ENCODE results near the gene PPP1R13B.
A peak's percentile ranks its signal among the peaks of the same experiment; 100 is the strongest.

The PPP1R13B gene

DNA sequence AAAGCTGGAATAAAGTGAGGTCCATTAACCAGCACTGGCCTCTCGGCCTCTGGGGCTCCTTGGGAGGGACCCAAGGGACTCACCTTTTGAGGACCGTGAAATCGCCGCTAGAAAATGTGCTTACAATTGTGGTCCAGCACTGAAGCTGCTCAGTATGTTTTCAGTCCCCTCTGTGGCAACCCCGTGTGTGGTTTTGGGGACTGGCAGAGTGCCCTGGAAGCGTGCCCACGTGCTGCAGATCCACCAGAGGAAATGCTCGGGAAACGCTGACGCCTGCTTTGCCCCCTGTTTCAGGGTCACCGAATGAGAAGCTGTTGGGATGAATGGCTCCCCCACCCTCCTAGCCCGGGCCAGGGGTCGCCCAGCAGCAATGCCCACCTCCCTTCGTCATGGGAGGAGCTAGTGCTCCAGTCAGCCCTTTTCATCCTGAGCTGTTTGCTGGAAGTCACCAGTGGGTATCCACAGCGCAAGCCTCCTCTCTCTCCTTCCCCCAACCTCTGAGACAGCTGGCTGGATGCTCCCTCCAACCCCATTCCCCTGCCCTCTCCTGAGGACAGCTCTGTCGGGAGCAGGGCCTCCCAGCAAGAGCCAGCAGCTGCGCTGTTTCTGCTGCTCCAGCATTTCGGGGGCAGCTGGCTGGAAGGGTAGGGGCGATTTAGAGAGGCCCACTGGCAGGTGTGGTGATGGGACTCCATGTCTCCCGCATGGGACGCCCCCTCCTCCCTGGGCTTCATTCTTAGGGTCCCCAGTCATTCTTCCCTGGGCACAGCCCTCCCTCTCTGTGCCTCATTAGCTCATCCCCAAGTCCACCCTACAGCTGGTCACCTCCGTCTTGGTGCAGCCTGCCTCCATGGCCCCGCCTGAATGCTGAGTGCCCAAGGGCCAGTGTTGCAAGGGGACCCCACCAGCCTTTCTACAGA, 33.2 kb upstream of the PPP1R13B start:
- DNase-seq, result no peak

DNA sequence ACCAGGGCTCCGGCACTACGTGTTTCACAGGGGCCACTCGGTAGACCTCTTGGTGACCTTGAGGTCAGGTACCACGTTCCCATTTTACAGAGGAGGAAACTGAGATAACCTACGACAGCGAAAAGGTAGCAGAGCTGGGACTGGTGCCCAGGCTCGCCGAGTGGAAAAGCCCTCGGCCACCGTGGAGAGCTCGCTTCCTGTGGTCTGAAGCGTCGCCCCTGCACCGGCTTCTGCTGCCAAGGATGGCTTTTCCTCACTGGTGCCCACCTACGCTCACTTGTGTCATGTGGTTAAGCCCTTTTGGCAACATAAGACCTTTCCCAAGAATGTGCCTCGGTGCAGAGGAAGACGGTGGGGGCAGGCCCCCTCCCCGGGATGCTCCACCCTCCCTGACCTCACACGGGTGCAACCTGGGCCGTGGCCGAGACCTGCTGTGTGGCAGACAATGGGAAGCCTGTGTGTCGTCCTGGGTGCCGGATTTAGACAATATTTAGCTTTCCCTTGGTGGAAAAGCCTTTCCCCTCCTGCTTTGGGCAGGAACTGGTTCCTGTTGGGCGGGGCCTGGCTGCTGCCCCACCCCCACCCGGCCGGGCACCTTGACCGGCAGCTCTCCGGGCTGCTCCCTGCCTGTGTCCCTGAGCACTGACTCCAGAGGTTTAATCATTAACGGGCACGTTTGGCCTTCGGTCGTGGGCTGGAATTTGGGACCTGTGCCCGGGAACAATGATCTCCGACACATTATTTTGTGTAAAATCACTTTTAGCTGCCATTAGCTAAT, 32.4 kb upstream of the PPP1R13B start:
- no peak for DNase-seq

DNA sequence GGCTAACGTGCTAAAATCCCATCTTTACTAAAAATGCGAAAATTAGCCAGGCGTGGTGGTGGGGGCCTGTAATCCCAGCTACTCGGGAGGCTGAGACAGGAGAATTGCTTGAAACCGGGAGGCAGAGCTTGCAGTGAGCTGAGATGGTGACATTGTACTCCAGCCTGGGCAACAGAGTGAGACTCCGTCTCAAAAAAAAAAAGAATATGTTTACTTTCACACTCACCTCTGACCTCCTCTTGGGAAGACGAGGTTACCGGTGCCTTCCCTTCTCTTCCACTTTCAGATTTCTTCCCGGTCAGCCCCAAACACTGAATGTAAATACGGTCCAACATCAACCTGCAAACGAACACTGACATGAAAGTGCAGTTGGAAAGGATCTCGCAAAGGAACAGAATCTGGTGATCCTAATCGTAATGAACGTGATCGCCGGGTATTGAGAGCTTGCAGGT, 31.8 kb upstream of the PPP1R13B start:
- no peak for DNase-seq

DNA sequence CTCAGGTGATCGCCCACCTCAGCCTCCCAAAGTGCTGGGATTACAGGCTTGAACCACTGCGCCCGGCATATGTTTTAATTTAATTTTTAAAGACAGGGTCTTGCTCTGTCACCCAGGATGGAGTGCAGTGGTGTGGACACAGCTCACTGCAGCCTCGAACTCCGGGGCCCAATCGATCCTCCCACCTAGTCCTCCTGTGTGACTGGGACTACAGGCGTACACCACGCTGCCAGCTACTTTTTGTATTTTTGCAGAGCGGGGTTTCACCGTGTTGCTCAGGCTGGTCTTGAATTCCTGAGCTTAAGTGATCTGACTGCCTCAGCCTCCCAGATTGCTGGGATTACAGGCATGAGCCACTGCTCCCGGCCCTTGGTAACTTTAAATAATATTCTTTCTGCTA, 30.8 kb upstream of the PPP1R13B start:
- DNase-seq, result no peak

DNA sequence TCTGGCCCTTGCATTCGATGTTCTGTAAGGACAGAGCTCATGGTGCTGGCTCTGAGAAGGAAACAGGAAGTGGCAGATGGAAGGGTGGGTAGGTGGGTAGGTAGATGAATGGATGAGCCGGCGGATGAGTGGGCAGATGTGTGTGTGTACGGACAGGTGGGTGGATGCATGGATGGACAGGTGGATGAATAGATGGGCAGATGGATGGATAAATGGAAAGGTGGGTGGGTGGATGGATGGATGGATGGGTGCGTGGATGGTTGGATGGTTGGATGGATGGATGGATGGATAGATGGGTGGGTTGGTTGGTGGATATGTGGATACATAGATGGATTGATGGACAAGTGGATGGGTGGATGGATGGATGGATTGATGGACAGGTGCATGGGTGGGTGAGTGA, 27.6 kb upstream of the PPP1R13B start:
- no peak for DNase-seq

DNA sequence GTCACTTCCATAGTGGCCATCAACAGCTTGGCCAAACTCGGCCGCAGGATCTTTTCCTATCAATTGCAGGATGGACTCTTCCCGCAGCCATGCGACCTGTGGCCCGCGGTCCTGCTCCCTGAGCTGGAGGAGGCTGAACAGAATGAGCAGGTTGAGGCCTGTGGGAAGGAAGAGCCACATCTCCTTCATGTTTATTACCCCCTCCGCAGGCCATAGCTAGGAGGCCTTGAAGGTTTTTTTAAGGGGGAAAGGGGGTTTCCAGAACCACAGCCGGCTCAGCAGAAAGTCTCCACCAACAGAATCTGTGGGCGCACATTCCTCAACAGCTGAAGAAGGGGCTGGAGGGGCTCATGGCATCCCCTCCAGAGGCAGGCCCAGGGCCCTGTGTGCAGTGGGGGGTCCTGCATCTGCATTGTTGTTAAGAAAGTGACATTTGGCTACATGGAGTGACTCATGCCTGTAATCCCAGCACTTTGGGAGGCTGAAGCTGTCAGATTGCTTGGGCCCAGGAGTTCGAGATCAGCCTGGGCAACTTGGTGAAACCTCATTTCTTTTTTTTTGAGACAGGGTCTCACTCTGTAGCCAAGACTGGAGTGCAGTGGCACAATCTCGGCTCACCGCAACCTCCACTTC, 25.2 kb upstream of the PPP1R13B start:
- no peak for DNase-seq

DNA sequence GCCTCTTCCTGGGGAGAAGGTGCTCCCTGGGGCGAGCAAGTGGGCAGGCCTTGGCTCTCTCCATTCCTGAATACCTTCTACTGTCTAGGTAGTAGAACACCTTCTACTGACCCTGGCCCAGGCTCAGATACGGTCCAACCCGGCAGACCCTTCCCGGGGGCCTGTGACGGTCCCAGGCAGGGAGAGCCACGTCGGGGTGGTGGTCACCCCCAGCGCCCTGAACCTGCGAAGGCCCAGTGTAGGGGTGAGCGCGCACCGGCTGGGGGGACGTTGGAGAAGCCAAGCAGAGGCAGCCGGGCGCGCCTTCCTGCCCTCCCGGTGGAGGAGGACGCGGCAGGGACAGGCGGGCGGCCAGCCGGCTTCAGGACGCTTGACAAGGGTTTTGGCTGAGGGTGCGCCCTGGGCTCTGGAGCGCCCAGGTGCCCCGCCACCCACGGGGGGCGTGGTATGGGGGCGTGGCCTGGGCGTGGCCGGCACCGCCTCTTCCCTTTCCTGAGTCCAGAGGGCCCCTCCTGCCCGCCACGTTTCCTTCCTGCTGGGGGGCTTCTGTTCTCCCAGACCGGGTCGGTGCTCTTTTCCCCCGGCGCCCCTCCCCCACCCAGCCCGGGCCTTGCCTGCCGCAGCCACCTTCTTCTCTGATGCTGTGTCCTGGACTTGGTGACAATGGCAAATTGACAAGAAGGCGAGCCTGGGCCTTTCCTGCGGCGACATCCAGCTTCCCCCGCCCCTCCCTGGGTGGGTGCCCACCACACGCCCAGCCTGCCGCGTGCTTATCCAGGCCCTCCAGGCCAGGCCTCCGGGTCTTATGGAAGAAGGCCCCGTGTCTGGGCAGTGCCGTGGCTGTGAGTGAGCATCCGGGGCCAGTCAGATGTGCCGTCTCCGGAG, 24.5 kb upstream of the PPP1R13B start:
- DNase-seq, result no peak

DNA sequence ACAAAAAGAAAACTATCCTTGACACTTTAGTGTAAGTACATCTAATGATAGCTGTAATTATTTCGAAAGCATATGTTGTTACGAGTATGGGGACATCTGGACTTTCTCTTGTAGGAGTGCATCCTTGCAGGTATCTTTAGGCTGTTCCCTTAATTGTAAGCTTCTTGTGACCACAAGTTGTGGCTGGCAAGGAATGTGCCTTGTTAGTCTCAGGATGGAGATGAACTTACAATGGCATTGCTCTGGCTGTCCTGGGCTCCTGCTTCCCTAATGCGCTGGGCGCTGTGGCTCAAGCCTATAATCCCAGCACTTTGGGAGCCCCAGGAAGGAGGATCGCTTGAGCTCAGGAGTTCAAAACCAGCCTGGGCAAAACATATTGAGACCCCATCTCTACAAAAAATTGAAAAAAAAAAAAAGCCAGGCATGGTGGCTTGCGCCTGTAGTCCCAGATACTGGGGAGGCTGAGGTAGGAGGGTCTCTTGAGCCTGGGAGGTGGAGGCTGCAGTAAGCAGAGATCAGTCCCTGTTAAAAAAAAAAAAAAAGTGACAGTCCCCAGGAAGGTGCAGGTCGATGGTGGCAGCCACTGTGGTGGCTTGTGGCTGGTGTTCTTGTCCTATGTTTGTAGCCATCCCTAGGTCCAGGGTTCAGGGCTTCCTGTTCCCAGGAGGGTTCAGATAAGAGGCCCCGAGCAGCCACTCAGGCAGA, 23.7 kb upstream of the PPP1R13B start:
- no peak for DNase-seq

DNA sequence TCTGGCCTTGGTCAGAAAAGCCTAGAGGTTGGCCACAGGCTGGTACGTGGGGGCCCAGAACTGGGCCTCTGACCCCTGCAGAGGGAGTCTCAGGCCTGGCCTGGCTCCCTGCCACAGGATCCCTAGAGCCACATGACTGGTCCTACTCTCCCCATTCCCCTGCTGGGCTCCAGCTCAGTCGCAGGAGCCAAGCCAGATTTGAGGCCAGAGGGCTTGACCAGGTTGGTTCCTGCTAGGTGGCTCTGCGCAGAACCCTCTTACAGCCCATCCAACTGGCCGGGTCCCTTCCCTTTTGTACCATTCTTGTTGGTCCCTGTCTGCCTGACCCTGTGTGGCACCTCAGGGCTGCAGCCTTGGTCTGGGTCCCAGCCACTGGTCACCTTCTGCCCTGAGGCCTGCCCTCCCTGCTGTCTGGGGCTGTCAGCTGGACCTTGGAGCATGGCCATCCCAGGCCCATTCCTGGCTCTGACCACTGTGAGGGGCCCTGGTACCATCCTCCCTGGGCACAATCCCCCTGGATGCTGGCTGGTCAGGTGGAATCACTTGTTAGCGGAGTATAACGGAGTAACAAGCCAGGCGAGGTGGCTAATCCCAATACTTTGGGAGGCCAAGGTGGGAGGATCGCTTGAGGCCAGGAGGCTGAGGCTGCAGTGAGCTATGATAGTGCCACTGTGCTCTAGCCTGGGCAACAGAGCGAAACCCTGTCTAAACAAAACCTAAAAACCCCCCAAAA, 22.9 kb upstream of the PPP1R13B start:
- DNase-seq, result no peak

DNA sequence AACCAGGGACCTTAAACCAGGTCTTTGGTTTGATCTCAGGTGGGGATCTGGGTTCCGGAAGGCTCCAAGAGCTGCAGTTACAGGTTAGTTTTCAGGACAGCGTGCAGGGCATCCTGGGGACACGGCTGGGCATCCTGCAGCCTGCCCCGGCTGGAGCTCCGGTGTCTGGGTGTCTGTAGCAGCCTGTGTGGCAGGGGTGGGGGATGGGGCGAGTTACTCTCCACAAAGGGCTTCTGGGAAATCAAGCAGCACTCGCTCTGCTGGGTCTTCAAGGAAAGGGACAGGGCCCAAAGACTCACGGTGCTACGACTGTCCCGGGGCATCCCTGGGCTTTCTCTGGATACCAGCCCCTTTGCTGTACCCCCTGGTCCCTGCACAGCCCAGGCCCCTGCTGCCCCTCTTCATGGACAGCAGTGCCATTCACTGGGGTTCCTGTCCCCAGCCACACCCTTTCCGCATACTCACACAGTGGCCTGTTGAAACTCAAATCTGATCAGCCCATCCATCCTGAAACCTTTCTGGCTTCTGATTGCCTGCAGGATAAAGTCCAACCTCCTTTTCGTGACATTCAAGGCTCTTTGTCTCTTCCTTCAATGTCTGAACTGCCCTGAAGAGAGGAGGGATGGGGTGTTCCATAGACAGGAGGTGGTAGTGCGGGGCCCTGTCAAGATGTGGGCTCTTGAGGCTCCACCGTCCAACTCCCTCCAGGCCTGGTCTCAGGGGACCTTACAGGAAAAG, 22.2 kb upstream of the PPP1R13B start:
- DNase-seq, result no peak

DNA sequence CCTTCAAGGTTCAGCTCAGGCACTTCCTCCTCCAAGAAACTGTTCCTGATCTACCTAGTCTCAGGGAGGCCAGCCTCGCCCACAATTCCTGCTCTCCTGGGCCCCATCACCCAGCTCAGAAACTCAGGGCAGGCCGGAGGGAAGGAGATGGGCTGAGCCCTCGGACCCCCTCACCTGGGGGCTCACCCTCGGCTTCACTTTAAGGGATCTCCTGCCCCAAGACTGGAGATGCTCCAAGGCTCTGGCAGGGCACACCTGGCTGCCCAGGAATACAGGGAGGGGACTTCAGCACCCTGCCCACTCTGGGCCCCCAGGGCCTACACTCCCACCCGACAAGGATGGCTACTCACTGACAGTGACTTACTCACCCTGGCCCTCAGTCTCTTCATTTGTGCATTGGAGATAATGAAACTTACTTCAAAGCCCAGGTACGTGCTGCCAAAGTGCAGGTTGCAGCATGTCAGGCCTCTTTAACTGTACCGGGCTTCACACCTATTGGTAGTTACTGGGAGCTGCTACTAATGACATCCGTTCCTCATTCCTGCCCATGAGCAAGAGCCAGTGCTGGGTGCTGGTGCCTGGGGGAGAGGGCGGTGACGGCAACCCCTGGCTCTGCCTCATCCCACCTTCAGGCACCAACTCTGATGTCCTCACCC, 21.0 kb upstream of the PPP1R13B start:
- no peak for DNase-seq

DNA sequence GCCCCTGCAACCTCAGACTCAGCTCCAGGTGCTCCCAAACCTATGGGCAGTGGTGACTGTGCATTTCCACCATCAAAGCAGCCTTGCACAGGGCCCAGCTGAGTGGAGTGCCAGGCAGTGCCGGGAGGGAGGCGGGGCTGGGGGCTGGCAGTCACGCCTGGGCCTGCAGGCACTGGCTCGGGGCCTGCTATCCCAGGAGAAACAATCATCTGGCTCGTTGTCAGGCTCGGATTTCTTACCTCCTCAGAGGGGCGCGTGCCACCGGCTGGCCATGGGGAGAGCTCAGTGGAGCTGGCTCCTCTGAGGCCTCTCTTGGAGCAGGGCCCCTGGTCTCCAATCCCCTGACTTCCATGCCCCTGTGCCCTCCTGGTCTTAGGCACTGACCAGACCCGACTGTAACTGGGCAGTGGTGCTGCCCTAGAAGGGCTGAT, 20.2 kb upstream of the PPP1R13B start:
- peak; percentile 67 for DNase-seq

DNA sequence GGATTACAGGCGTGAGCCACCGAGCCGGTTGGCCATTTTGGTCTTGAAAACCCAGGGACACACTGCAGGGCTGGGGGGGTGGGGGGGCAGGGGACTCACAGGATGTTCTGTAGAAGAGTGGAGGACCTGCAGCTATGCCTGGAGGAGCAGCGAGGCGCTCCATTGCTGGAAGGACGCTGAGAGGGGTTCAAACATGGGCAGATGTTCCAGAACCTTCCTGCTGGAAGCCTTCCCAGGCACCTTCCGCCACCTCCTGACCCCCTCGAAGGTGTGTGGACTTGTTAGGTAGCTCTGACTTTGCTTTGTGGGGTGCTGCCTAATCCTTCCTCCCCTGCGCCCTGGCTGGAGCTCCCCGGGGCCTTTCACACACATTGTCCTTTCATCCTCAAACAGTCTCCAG, 19.6 kb upstream of the PPP1R13B start:
- no peak for DNase-seq

DNA sequence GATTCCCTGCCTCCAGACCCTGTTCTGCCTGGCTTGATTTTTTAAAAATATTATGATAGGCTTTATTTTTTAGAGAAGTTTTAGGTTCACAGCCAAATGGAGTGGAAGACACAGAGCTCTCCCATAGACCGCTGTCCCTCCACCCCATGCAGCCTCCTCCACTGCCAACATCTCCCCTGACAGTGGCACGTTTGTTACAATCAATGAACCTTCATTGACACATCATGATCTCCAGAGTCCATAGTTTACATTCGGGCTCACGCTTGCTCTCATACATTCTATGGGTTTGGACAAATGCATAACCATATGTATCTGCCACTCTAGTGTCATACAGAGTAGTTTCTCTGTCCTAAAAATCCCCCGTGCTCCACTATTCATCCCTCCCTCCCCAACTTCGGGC, 15.9 kb upstream of the PPP1R13B start:
- no peak for DNase-seq

DNA sequence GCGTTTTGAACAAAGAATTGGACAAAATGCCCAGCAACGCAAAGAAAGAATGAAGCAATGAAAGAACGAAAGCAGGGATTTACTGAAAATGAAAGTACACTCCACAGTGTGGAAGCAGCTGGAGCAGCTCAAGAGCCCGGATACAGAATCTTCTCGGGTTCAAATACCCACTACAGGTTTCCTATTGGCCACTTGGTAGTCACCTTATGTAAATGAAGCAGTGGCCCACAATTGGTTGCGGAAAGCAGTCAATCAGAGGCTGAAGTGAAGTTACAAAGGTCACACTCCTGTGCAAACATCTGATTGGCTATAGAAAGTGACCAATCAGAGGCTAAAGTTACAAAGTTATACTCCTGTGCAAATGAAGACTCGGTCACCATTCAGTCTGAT, 15.0 kb upstream of the PPP1R13B start:
- DNase-seq, result no peak

DNA sequence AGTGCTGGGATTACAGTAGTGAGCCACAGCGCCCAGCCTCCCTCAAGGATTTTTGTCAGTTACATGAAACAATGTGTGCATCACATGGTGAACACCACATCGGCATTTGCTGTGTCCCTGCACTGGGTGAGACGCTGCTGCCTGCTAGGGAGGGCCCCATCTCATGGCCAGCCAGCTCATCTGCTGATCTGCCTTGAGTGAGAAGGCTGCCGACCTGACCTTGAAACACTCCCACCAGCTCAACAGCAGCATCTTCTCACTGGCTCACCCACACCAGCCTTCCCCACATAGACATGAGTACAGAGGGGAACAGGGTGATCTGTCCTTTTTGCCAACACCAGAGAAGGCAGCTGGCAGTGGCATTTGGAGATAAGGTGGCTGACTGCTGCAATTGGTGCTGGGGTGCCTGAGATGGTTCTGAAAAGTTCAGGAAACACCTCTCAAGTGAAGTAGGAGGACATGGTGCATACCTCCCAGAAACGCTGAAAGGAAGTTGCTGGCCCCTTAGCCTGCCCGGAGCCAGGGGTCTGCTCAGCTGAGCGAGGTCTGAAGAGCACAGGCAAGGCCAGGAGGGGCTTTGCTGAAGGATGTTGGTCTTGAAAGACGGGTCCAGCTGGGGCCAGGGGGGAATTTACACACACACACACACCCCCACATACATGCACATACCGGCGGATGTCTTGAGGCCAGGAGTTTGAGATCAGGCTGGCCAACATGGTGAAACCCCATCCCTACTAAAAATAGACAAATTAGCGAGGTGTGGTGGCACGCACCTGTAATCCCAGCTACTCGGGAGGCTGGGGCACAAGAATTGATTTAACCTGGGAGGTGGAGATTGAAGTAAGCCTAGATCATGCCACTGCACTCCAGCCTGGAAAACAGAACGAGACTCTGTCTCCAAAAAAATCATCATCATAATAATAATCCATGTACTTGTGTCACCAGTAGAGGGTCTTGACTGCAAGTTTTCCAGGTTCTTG, 14.3 kb upstream of the PPP1R13B start:
- DNase-seq, result no peak

DNA sequence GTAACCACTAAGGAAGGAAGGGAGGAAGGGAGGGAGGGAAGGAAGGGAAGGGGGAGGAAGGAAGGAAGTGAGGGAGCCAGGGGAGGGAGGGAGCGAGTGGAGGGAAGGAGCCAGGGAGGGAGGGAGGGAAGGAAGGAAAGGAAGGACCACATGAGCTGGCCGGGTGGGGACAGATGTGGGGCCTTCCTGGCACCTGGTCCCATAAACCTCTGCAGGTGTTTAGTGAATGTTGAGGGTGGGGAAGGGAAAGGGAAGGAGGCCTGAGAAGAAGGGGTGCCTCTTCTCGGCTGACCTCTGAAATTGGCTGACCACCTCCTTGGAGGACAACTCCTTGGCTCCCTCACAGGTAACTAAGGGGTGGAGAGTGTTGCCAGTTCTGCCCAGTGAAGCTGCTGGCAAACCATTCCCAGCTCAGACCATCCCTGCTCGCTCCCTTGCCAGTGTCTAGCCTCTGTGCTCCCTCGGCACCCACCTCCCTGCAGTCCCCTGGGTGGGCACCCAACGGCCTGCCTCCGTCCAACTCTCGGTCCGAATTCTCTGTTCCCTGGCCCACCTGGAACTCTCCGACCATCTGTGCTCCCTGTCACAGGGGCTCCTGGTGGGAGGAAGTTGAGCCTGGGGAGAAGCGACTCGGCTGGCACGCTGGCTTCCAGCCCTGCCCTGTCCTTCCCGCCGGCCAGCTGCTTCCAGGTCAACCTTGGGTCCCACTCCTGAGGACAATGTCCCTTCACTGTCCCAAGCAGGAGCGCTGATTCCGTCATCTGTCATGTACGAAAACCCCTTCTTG, 12.2 kb upstream of the PPP1R13B start:
- DNase-seq, result no peak
